Muscle of leg (tissue), 11 donors: ENCODE results near the gene AQP10. TPM values are rescaled to one million over a fixed set of nuclear protein-coding genes. Genes with fewer than 3 reads are reported as not detected.

ENCODE experiments used
- DNase-seq: peaks from one replicate; pipeline ENCODE4 v3.0.0; 2013
- H3K27ac ChIP-seq: one replicate; pipeline ENCODE4 v1.5.1; 2013; ENCODE audit warnings: mild to moderate bottlenecking, low read length, control low read depth
- H3K27me3 ChIP-seq: one replicate; pipeline ENCODE4 v1.6.1; 2013; ENCODE audit warnings: low read length; ENCODE audit not compliant: control insufficient read depth, insufficient read depth
- H3K36me3 ChIP-seq: one replicate; pipeline ENCODE4 v1.6.1; 2013; ENCODE audit warnings: low read length; ENCODE audit not compliant: control insufficient read depth, insufficient read depth
- H3K4me1 ChIP-seq: one replicate; pipeline ENCODE4 v1.6.1; 2013; ENCODE audit warnings: low read length; ENCODE audit not compliant: control insufficient read depth, insufficient read depth
- H3K4me3 ChIP-seq: one replicate; pipeline ENCODE4 v1.5.1; 2013; ENCODE audit warnings: low read length, control low read depth
- H3K9me3 ChIP-seq: replicated peaks from 2 replicates; pipeline ENCODE4 v1.6.1; 2013; ENCODE audit warnings: low read depth, low read length; ENCODE audit not compliant: control insufficient read depth
- WGBS: methylation state at CpG from one replicate; pipeline ENCODE4 v1.1.5; 2013; ENCODE audit warnings: missing lambda C conversion rate; ENCODE audit not compliant: insufficient coverage; 5-methylcytosine and 5-hydroxymethylcytosine counted together
- polyA plus RNA-seq, 8 donors: library from polyadenylated mRNA; unstranded; fragments of 120-200 nt; gene quantifications; one replicate each; pipeline versions ENCODE4 v1.2.1 to v1.2.3, GENCODE V29; 2013; ENCODE audit warnings: inconsistent platforms in 1 of 8, low replicate concordance in 1 of 8; ENCODE audit not compliant: insufficient read length in 8 of 8, insufficient read depth in 1 of 8
- total RNA-seq: library from RNA; stranded (reverse); fragments of 120-200 nt; gene quantifications from one replicate; pipeline ENCODE4 v1.2.4, GENCODE V29; 2013

Gene AQP10
- total and polyA plus RNA-seq, 9 donors: 0.04 to 2.2 (median 0.13) TPM; not detected in 5

DNA sequence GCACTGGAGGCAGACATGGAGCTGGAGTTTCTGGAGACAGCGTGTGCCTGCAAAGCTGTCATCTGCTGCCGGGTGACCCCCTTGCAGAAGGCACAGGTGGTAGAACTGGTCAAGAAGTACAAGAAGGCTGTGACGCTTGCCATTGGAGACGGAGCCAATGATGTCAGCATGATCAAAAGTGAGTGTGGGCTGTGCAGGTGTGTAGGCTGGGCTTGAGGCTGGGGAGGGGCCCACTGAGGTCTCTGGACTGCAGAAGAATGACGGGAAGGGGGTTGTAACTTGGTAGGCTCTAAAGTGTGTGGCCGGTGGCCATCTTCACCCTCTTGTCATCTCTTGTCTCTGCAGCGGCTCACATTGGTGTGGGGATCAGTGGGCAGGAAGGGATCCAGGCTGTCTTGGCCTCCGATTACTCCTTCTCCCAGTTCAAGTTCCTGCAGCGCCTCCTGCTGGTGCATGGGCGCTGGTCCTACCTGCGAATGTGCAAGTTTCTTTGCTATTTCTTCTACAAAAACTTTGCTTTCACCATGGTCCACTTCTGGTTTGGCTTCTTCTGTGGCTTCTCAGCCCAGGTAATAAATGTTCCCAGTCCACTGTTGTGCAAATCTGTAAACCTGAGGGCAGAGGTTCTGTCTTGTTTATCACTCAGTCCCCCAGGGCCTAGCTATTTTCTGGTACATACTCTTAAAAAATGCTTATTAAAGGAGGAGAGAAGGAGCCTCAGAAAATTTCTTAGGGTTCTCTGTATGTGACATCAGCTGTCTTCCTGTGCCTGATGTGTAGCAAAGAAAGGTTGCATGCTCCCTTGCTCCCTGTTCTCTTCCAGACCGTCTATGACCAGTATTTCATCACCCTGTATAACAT lies 24.3 kb downstream of the AQP10 start:
- Histone ChIP-seq H3K27me3 (no peaks in the 10 kb centered on the region), H3K4me3 (no peak overlapping the region), H3K9me3 (no peaks in the 10 kb centered on the region), H3K27ac (no peak overlapping the region), H3K36me3 (peaks cover 94% of the 10 kb centered on the region), H3K4me1 (no peaks in the 10 kb centered on the region)
- WGBS: 63% methylated on average over 9 of the region's 12 CpGs
- no peak for DNase-seq

DNA sequence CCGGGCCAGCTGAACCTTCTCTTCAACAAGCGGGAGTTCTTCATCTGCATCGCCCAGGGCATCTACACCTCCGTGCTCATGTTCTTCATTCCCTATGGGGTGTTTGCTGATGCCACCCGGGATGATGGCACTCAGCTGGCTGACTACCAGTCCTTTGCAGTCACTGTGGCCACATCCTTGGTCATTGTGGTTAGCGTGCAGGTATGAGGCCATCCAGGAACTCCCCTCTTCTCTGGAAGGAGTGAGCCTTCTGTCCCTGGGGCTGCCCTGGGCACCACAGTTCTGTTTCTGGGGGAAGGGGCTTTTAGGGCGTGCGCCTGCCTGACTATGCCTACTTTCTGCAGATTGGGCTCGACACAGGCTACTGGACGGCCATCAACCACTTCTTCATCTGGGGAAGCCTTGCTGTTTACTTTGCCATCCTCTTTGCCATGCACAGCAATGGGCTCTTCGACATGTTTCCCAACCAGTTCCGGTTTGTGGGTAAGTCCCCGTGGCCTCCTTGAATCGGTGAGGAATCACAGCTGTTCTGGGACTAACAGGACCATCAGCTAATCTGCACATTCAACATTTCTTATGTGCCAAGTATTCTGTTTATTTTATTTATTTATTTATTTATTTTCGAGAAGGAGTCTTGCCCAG lies 25.5 kb downstream of the AQP10 start:
- 98% methylated on average over 10 of the region's 15 CpGs for WGBS
- Histone ChIP-seq H3K36me3 (peaks cover 85% of the 10 kb centered on the region), H3K27me3 (no peaks in the 10 kb centered on the region), H3K4me3 (no peak overlapping the region), H3K27ac (no peak overlapping the region), H3K4me1 (no peaks in the 10 kb centered on the region), H3K9me3 (no peaks in the 10 kb centered on the region)
- no peak for DNase-seq

DNA sequence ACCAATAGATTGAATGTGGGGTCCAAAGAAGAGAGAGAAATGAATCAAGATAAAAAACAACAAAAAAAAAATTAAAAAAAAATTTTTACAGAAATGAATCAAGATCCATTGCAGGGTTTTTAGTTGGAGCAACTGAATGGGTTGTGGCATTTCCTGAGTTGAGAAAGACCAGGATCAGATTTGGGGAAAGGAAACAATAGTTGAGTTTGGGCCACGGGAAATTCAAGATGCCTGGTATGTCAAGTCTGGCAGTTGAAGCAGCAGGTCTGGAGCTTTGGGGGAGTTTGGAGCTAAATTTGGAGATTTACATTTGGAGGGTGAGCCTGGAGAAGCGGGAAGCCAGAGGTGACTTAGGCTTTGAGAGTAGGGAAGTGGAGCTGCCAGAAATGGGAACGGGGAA lies 27.1 kb downstream of the AQP10 start:
- no peak for DNase-seq
- H3K27ac ChIP-seq: no peak overlapping the region
- H3K4me1 ChIP-seq: peaks cover 10% of the 10 kb centered on the region
- H3K4me3 ChIP-seq: no peak overlapping the region
- peaks cover 10% of the 10 kb centered on the region for H3K27me3 ChIP-seq
- 81% methylated on average over 3 of the region's 3 CpGs for WGBS
- no peaks in the 10 kb centered on the region for H3K9me3 ChIP-seq
- H3K36me3 ChIP-seq: peaks cover 70% of the 10 kb centered on the region

DNA sequence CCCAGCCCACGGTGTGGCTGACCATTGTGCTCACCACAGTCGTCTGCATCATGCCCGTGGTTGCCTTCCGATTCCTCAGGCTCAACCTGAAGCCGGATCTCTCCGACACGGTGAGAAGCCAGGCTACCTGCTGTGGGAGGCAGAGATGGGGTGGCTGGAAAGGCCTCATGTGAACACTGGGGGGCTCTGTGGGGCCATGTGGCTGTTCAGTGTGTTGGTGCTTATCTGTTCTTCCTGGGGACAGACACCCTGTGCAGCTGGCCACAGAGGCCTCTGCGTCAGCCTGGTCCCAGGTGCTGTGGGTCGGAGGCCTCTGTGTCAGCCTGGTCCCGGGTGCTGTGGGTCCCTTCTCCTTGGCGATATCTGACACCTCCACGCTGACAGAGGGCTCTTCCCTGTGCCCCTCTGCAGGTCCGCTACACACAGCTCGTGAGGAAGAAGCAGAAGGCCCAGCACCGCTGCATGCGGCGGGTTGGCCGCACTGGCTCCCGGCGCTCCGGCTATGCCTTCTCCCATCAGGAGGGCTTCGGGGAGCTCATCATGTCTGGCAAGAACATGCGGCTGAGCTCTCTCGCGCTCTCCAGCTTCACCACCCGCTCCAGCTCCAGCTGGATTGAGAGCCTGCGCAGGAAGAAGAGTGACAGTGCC lies 27.7 kb downstream of the AQP10 start:
- Histone ChIP-seq H3K4me1 (peaks cover 14% of the 10 kb centered on the region), H3K36me3 (peaks cover 64% of the 10 kb centered on the region), H3K9me3 (no peaks in the 10 kb centered on the region), H3K4me3 (no peak overlapping the region), H3K27me3 (peaks cover 11% of the 10 kb centered on the region), H3K27ac (no peak overlapping the region)
- no peak for DNase-seq
- 89% methylated on average over 27 of the region's 27 CpGs for WGBS

DNA sequence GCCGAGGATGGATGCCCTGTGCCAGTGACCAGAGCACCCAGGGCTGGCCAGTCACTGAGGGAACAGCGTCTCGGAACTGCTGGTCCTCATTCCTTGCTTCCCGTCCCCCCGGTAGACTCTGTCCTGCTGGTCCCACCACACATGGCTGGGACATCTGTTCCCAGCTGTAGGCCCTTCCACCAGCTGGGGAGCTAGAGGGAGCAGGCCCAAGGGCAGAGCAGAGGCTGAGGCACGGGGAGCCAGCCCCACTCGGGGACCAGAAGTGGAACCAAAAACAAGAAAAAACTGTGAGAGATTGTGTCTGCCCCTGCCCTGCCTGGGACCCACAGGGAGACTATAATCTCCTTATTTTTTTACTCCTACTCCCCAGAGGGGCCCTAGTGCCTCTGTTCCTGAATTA lies 28.2 kb downstream of the AQP10 start:
- WGBS: 71% methylated on average over 7 of the region's 7 CpGs
- H3K9me3 ChIP-seq: no peaks in the 10 kb centered on the region
- no peak overlapping the region for H3K27ac ChIP-seq
- peaks cover 11% of the 10 kb centered on the region for H3K27me3 ChIP-seq
- H3K4me1 ChIP-seq: peaks cover 18% of the 10 kb centered on the region
- DNase-seq: no peak
- H3K36me3 ChIP-seq: peaks cover 58% of the 10 kb centered on the region
- no peak overlapping the region for H3K4me3 ChIP-seq

DNA sequence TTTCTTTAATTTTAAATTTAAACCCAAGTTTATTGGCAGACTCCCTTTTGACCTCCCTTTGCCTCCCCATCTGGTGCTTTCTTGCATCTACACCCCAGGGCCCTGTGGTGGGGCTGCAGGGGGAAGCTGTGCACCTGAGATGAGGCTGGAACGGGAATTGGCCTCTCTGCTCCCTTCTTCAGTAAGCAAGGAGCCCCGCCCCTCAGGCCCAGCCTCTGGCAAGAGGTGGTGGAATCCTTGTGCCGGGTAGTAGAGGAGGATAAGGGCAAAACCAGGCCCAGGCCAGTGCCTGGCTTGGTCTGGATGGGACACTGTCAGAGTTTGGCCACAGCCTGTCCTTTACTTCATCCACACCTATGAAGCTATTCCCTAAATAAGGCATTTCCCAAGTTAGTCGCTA lies 29.5 kb downstream of the AQP10 start:
- H3K9me3 ChIP-seq: no peaks in the 10 kb centered on the region

DNA sequence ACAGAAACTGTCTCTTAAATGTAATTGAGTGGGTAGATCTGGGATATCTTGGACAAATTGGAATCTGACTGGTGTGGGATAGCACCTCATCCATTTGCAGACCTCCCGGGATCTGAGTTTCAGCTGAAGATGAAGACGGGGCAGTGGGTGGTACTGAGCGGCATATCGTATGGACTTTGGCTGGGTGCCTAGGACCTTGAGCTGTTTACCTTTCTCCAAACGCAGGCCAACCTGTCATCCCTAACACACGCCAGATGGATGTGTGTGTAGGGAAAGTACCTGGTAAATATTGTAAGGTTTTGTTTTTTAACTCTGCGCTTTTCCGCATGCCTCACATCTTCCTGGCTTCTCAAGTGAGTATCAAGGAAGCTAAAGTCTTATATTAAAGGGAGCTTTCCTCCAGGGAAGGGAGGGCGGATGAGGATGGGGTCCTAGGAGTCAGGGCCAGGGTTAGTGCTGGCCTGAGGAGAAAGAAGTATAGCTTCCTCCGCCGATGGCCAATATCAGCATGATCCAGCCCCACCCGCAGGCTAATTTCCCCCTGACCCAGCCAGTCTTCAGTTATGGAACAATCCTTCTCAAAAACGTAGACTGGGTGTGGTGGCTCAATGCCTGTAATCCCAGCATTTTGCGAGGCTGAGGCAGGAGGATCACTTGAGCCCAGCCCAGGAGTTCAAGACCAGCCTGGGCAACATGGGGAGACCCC lies 30.6 kb downstream of the AQP10 start:
- Histone ChIP-seq H3K27me3 (peaks cover 17% of the 10 kb centered on the region), H3K36me3 (peaks cover 35% of the 10 kb centered on the region), H3K27ac (no peak overlapping the region), H3K4me3 (no peak overlapping the region), H3K4me1 (peaks cover 22% of the 10 kb centered on the region), H3K9me3 (no peaks in the 10 kb centered on the region)
- DNase-seq: no peak
- 39% methylated on average over 5 of the region's 14 CpGs for WGBS

More for the DNA sequence above, 29.5 kb downstream of the AQP10 start:
- Histone ChIP-seq H3K36me3 (peaks cover 45% of the 10 kb centered on the region), H3K4me1 (peaks cover 22% of the 10 kb centered on the region), H3K4me3 (no peak overlapping the region), H3K27ac (no peak overlapping the region), H3K27me3 (peaks cover 11% of the 10 kb centered on the region)
- 75% methylated on average over 2 of the region's 4 CpGs for WGBS
- DNase-seq: no peak

DNA sequence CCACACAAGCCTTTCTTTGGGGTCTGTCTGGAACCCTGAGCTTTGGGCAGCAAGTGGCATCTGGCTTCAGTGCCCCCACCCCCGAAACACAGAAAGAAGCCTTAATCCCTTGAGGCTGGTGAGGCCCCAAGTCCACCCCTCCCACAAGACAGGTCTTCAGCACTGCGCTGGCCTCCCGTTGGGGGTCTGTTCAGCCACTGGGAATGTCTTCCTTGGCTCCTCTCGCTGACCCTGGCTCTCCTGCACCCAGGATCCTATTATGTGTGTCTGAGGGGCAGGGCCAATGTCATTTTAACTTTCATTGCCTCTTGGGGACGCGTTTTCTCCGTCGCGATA lies 31.3 kb downstream of the AQP10 start:
- Histone ChIP-seq H3K27me3 (peaks cover 17% of the 10 kb centered on the region), H3K4me3 (peak overlapping the region; percentile 36), H3K9me3 (no peaks in the 10 kb centered on the region), H3K27ac (no peak overlapping the region), H3K36me3 (peaks cover 28% of the 10 kb centered on the region), H3K4me1 (peaks cover 22% of the 10 kb centered on the region)
- 12% methylated on average over 9 of the region's 9 CpGs for WGBS
- no peak for DNase-seq

DNA sequence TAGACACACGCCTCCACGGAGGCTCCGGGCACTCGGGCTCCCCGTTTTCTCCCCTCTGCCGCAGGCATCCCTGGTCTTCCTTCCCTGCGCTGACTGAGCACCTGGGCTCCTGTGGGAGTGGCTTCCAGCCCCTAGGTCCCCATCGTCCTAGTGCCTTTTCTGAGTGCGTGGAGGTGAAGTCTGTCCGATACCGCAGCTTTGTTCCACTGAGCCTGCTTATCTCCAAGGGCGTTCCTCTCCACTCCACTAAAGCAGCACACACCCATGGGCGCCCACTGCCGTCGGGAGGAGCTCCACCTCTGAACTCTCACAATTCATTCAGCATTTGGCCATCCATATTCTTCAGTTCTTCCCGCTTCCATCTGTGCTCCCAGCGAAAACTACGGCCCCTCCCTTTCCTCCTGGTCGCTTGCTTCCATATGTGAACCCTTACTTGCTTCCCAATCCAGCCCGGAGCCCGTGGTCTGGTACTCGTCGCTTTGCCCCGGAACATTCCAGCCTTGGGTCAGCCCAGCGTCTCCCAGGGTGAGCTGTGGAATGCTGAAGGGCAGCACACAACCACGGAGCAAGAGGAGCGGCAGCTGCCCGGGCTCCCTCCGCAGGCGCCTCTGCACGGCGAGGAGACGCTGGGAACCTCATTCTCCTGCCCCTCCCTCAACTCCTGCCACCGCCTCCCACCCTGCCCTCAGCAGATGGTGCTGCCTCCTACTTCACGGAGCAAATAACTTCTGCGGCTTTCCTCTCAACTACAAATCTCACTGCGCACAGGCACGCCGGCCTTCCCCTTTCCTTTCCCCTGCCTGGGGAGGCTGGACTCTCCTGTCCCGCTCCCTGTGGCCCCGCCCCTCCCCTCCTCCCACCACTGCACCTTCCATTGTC lies 31.9 kb downstream of the AQP10 start:
- DNase-seq: peak; percentile 51
- peaks cover 22% of the 10 kb centered on the region for H3K4me1 ChIP-seq
- H3K9me3 ChIP-seq: no peaks in the 10 kb centered on the region
- peak overlapping the region; percentile 36 for H3K4me3 ChIP-seq
- peaks cover 25% of the 10 kb centered on the region for H3K36me3 ChIP-seq
- WGBS: 1% methylated on average over 38 of the region's 41 CpGs
- H3K27me3 ChIP-seq: peaks cover 17% of the 10 kb centered on the region
- no peak overlapping the region for H3K27ac ChIP-seq
